OCI-M2 (cell line): Measurements from ENCODE around the gene LRRC49.
"Not testable (repeated sequence)": the region's sequence is repeated elsewhere in the genome, so short reads cannot be mapped to it uniquely, and the experiment has no call there.

Experiments
- DNase-seq: peaks from one replicate; lab custom pipeline; 2025; ENCODE audit not compliant: unreplicated experiment; lab: John Stamatoyannopoulos, UW

Gene LRRC49

DNA sequence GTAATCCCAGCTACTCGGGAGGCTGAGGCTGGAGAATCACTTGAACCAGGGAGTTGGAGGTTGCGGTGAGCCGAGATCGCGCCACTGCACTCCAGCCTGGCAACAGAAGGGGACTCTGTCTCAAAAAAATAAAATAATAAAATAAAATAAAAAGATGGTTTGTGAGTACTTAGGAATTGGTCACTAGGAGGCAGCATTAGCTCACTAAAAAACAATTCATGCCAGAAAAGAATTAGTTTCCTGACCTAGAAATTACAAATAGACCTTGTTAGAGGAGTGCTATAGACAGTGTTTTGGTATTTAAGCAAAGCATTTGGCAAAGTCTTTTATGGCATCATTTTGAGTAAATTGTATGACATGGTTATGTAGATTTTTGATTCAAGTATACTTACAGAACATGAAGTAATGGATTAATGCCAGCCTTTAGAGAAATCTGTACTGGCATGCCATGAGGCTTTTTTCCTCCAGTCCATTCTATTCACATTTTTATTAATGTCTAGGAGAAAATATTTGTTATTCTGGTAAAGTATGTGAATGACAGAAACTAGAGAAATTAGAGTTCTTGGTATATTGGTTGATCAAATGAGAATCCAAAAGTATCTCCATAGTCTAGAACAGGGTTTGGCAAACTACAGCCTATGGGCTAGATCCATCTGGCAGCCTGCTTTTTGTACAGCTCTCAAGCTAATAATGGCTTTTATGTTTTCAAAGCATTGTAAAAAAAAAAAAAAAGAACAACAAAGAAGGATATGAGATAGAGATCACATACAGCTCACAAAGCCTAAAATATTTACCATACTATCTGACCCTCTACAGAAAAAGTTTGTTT lies 81.6 kb downstream of the LRRC49 start:
- DNase-seq = no peak

DNA sequence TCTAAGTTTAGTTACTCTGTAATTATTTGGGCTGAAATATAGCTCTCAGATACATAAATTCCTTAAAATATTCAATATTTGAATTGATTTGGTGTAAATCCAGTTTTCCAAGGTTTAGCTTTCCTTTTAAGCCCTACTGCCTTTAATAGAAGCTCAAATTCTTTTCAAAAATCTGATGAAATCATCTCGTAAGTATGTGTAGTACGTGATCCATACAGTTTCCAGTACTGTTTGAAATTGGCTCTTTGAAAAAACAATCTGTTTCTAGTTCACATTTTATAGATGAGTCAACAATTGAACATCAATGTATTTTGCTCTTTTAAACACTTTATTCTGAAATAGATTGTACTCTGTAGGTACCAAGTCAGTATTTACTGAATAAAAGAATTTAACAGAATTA lies 84.2 kb downstream of the LRRC49 start:
- no peak for DNase-seq

DNA sequence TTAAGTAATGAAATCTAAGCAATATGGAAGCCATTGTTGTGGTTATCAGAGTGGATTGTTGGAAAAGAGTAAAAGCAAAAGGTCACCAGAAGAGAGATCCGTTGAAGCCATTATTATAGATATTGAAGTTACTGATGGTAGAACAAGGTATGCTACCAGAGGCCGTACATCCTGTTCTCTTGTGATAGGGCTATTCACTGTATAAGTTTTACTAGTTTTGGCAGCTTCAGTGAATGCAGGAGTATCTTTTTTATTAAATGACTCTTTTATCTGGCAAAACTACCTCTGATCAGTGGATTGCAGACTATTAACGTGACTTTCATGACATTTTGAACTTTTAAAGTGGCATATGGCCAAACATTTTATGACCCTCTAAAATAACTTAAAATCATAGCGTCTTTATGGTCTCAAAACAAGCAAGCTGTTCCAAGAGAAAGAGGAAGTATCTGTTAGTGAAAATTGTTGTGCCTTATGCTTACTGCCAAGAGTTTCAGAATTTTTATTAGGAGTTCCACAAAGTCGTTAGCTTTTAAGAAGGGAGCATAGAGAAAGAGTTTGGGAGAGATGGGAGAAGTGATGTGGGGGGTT lies 102.9 kb downstream of the LRRC49 start:
- DNase-seq = no peak

DNA sequence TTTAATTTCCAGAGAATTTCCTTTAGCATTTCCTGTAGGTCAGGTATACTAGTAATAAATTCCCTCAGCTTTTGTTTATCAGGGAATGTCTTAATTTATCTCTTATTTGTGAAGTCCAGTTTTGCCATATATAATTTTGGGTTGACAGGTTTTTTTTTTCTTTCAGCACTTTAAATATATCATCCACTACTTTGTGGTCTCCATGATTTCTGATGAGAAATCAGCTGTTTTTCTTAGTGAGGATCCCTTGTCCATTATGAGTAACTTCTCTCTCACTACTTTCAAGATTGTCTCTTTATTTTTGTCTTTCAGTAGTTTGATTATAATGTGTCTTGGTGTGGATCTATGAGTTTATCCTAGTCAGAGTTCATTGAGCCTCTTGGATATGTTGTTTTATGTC lies 105.7 kb downstream of the LRRC49 start:
- no peak for DNase-seq

DNA sequence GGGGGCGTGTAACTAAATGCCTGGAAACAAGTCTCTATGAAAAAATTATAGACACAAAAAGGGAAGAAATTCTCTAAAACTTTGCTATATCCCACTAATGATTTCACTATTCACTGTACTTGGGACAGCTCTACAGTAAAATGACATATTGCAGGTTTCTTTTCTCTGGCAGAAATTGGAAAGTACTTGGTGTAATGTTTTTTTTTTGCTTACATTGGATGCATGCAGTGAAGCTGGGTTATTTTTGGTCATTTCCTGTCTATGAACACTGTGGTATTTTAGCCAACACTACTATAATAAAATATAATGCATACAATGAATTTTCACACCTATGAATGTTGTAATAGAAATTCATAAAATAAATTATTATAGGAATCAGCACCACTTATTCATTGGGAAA lies 109.7 kb downstream of the LRRC49 start:
- DNase-seq = no peak

DNA sequence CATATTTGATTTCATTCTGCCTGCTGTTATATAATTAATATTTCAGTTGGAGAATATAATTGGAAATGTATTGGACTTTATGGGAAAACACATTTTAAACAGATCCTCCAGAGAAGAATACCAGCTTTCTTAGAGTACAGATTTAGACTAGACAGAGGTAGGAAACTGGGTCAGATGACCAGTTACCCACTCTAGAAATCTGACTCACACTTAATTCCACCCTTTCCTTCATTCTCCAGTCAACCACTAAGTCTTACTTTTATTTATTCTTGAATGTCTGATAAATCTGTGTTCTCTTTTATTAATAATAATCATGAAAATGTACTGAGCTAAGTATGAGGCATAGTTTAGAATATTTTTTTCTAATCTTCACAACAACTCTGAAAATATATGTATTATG lies 110.7 kb downstream of the LRRC49 start:
- no peak for DNase-seq

DNA sequence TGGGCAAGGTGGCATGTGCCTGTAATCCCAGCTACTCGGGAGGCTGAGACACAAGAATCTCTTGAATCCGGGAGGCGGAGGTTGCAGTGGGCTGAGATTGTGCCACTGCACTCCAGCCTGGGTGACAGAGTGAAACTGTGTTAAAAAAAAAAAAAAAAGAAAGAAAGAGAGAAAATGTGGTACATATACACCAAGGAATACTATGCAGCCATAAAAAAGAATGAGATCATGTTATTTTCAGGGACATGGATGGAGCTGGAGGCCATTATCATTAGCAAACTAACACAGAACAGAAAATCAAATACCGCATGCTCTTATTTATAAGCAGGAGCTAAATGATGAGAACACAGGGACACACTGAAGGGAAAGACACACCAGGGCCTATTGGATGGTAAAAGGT lies 111.9 kb downstream of the LRRC49 start:
- not testable (repeated sequence) for DNase-seq

DNA sequence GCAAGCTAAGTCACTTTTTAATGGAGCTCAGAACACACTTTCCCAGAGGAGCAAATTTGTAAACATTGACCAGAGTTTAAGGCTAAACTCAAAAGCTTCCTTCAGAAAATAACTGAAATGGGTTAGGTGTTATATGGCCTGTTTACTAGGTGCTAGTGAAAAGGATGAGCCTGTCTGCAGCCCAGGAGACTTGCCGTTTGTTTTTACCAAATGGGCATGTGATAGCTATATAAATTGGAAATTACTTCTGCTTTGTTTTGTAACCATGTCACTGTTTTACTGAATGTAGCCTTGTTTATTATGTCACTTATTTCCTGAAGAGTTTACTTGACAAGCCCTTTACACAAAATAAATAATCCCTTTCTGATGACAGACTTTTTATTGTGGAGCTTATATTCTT lies 113.3 kb downstream of the LRRC49 start:
- DNase-seq = no peak

DNA sequence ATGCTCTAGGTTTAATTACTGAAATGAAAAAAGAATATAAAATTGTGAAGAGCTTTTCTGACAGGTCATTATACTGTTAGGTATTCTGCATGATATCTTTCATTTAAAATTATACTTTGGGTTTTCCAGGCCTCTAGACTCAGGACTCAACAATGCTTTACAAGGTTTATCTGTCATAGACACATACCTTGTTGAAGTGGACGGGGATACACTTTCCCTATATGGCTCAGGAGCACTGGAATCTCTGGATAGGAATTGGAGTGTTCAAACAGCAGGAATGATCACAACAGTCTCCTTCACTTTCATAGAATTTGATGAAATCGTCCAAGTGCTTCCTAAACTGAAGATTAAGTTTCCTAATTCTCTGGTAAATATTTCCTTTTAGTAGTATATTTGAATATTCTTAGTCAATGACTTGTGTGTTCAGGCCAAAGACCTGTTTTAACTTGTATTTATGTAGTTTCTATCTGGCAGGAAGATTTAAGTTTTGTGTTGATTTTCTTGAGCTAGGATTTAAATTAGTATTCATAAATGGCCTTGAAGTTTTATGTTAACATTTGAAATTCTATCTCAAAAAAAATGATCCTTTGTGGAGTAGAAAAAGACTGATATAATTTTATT lies 115.7 kb downstream of the LRRC49 start:
- DNase-seq = no peak

DNA sequence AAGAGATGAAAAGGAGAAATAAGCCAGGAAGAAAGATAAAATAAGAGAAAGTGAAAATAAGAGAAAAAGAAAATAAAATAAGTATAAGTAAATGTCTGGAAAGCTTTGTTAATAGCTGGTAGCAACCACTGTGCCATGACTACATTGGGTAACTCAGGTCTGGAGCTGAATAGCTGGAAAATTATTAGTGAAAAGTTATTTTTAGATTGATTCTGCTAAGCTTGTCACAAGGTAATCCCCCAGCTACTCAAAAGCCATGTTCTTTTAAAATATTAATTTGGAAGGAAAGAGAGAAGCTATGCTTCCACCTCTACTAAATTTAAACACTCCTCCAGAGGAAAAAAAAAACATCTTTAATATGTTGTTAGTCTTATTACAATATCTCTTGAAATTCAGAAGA lies 117.8 kb downstream of the LRRC49 start:
- no peak for DNase-seq

DNA sequence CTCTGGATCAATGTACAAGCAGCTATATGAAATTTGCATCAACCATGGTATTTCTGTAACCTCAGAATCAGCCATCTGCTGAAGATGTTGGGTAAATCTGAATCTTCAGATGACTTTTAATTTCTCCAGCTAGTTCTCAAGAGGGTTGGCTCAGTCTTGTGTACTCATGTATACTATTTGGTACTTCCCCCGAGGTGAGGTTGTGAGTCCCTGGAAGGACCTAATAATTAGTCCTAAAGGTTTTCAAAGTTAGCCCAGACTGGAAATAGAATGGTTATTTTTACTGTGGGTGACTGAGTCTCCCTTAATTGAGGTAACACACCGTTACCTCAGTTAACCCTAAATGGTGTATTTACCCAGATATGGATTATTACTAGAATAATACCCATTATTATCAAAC lies 118.4 kb downstream of the LRRC49 start:
- DNase-seq = no peak

DNA sequence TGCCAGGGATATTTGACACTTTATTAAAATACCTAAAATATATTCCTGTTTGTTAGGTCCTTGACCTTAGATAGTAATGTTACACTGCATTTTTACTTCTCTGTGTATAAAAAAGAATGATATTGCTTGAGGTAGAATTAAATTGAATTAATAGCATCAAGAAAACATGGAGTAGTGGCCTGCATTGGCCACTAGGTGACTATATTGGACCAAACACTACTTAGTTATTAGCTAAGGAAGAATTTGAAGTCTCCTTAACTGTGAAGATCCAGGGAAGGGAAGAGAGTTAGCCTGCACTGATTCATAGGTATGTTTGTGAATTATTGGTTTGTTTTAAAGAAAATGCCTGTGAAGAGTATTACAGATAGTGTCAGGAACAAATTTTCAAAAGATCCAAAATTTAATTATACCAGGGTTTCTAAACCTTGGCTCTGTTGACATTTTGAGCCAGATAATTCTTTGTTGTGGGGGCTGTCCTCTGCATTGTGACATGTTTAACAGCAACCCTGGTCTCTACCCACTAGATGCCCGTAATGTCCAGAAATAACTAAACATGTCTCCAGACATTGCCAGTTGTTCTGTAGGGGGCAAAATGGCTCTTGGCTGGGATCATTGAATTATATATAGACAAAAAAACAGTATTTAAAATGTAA lies 119.0 kb downstream of the LRRC49 start:
- DNase-seq = no peak

DNA sequence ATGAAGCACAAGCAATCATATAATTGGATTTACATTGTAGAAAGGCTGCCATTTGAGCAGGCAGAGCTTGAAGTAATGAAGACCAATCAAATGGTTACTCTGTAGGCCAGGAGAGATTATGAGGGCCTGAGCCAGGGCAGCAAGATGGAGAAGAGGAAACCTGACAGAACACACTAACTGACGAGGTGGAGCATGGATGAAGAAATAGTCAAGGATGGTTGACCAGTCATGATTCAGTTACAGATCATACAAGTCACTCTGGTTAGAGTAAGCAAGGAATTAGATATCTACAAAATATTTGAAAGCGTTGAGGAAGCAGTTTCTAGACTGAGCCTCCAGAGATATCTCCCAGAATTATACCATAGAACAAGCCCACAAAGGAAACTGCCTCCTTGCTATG lies 120.8 kb downstream of the LRRC49 start:
- no peak for DNase-seq

DNA sequence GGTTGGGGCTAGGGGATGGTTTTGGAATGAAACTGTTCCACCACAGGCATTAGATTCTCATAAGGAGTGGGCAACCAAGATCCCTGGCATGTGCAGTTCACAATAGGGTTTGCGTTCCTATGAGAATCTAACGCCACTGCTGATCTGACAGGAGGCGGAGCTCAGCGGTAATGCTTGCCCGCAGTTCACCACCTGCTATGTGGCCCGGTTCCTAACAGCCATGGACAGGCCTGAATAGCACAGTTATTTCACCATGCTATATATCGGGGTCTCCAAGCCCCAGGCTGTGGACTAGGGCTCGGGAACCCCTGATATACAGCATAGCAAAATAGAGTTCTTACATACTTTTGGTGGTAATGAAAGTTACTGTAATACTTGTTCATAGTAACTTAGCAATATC lies 122.7 kb downstream of the LRRC49 start:
- DNase-seq = no peak

DNA sequence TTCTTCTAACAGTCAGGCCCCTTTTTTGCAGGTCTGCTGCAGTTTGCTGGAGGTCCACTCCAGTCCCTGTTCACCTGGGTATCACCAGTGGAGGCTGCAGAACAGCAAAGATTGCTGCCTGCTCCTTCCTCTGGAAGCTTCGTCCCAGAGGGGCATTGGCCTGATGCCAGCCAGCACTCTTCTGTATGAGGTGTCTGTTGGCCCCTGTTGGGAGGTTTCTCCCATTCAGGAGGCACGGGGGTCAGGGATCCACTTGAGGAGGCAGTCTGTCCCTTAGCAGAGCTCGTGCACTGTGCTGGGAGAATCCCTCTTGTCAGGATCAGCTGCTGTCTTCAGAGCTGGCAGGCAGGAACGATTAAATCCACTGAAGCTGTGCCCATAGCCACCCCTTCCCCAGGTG lies 138.6 kb downstream of the LRRC49 start:
- DNase-seq = not testable (repeated sequence)

DNA sequence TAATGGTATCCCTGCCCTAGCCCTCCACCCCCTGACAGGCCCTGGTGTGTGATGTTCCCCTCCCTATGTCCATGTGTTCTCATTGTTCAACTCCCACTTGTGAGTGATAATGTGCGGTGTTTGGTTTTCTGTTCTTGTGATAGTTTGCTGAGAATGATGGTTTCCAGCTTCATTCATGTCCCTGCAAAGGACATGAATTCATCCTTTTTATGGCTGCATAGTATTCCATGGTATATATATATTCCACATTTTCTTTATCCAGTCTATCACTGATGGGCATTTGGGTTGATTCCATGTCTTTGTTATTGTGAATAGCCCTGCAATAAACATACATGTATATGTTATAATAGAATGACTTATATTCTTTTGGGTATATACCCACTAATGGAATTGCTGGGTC lies 142.9 kb downstream of the LRRC49 start:
- not testable (repeated sequence) for DNase-seq

DNA sequence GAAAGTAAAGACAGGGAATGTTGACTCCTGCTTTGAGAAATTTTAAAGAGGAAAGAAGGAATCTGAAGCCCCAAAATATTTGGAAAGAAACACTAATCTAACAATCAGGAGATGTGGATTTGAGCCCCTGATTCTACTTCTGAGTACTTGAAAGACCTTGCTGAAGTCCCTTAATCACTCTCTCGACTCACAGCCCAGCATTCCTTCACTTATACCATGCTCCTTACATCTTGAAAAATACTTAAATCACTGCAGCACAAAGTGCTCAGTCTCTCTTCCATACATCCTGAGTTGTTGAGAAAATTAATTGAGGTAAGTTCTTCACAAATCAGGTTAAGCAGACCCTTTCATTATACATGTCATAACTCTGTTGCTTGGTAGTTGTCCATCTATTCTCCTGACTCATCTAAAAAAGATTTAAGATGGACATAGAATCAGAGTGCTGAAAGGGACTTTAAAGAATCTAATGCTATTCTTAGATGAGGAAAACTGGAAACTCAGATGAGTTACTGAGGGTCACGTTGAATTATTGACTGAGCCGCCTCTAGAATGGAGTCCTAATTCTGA lies 149.8 kb downstream of the LRRC49 start:
- no peak for DNase-seq

DNA sequence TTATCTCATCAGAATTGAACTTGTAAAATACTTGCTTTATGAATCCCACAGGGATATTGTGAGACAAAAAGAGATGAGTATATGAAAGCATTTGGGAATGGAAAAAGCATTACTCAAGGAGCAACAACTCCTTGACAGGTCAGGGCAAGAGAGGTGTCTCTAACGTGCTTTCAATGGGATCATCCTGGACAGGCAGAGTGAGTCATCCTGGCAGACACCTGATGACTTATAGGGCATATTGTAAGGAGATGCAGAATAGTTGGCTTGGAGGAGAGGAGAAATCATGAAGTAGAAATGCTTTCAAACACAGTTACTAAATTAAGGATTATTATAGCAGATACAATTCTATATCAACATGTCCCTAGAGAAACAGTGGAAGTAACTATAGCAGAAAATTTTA lies 150.7 kb downstream of the LRRC49 start:
- no peak for DNase-seq

DNA sequence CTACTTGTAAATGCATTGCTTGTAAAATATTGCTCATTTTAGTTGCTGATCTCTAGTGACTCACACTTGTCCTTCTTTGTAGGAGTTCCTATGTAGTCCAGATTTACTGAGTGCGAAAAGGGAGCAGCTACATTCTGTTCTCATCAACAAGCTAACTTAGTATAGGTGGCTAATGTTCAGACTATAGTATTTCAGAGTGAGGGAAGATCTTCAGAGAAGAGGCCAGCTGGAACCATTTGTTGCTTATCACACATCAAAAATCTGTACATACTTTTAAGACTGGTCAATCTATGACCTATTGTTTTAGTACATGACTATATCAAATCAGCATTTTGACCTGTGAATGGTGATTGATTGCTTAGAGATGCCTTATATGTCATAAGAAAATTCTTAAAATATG lies 151.4 kb downstream of the LRRC49 start:
- DNase-seq = no peak

DNA sequence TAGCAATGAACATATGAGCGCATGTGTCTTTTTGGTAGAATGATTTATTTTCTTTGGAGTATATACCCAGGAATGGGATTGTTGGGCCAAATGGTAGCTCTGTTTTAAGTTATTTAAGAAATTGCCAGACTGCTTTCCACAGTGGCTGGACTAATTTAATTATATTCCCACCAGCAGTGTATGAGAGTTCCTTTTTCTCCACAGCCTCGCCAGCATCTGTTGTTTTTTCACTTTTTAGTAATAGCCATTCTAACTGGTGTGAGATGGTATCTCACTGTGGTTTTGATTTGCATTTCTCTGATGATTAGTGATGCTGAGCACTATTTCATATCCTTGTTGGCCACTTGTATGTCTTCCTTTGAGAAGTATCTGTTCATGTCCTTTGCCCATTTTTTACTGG lies 153.5 kb downstream of the LRRC49 start:
- not testable (repeated sequence) for DNase-seq

DNA sequence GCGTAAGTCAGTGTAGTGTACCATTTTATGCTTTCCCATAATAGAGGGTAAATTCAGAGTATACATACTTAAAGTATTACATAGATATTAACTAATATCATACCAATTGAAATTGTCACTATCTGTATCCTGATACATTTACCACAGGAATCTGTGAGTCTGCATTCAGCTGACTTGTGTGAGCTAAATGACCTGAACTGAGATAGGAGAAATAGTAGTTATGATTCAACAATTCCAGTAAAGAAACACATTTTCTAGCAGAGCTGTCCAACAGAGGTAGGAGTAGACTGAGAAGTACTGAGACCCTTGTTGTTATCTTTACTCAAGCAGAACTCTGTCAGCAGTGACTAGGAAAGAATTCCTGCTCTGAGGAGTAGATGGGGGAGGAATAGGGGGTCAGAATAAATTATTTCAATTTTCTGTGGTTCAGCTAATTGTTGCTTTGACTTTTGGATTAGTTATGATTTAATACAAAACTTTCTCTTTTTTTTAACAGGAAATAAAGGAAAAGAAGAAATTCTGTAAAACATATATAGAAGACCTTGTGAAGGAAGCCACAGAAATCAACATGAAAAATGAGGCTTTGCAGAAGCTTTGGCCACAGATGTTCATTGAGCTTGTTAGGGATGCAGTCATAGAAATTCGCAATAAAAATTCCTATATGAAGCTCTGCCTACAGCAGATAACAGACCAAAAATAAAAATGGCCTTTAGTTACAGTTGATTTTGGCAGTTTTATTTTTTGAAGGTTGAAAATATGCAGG lies 156.5 kb downstream of the LRRC49 start:
- no peak for DNase-seq
